OCI-LY1 (cell line): ENCODE data around the gene VHLL.

Experiments used
- CTCF ChIP-seq: fragments of 200-600 bp; sonication (generic), shearing (Covaris generic); IDR thresholded peaks from 2 replicates; pipeline ENCODE4 v1.5.1; 2017; ENCODE audit warnings: mild to moderate bottlenecking, antibody characterized with exemption, low read length, moderate library complexity, mixed read lengths
- EZH2 ChIP-seq: fragments of 200-600 bp; sonication (generic), shearing (Covaris generic); IDR thresholded peaks from 2 replicates; pipeline ENCODE4 v1.8.0; 2017; ENCODE audit warnings: borderline replicate concordance, mixed run types, mild to moderate bottlenecking, antibody characterized with exemption, low read length, moderate library complexity, mixed read lengths

- TF ChIP-seq EZH2 (no peak), CTCF (peak; percentile 53)
Measured at GRCh38 chr1:156319664-156320063, 20.6 kb upstream of the VHLL start.
